ENCODE measurements around the gene C3orf85. TPM values are rescaled to one million over a fixed set of nuclear protein-coding genes. Genes with fewer than 3 reads are reported as not detected.

Gene C3orf85
- total and polyA plus RNA-seq, 10 of the 15 experiments (the other 5 are each of a cell fraction or from before 2014, with no cell fraction given), result not detected

GRCh38 chr3:109109574-109109973 is 26.9 kb upstream of the C3orf85 start:
- ChIA-PET SMC1A (ENCODE audit: uncharacterized antibody, unreplicated experiment) (no interaction called here), CTCF (no interaction called here), POLR2A (no interaction called here), RAD21 (ENCODE audit: unreplicated experiment) (no interaction called here)
- no peak for TF ChIP-seq EED (IDR thresholded peaks at IDR 0.05; ENCODE audit: low read depth)
- no TSS peak for BruUV-seq (replicated peaks)
- Histone ChIP-seq H3K36me3 (ENCODE audit: control insufficient read depth in 2 of 2, insufficient read depth in 2 of 2, low read length in 1 of 2) (no peaks in the 10 kb centered on the region), H3K9me3 (replicated peaks; ENCODE audit: control insufficient read depth, insufficient read depth, low read length) (no peaks in the 10 kb centered on the region), H3K4me2 (ENCODE audit: control insufficient read depth, insufficient read depth) (no peak overlapping the region), H3K4me1 (ENCODE audit: control insufficient read depth, insufficient read depth, low read length) (no peaks in the 10 kb centered on the region), H3K4me3 (no peak overlapping the region), H3K9ac (ENCODE audit: control insufficient read depth, insufficient read depth, low read length) (no peak overlapping the region), H3K79me2 (ENCODE audit: control insufficient read depth, insufficient read depth, low read length) (no peaks in the 10 kb centered on the region), H4K20me1 (ENCODE audit: control insufficient read depth, insufficient read depth) (no peaks in the 10 kb centered on the region), H3K27ac (ENCODE audit: control insufficient read depth, insufficient read depth) (no peak overlapping the region), H2AFZ (ENCODE audit: control insufficient read depth, low read depth, low read length) (no peak overlapping the region), H3K27me3 (replicated peaks in 1 of 2; ENCODE audit: control insufficient read depth in 2 of 2, insufficient read depth in 2 of 2, low read length in 1 of 2) (no peaks in the 10 kb centered on the region; a peak in 1 of 4 replicates)
- no peak for DNase-seq (ENCODE audit: low read depth, low spot score)
- in situ Hi-C loops (cut with MboI), result no loop called here
- 50% methylated on average over 4 of the region's 4 CpGs for WGBS (ENCODE audit: insufficient coverage, insufficient replicate concordance, low lambda C conversion rate, missing lambda C conversion rate)
- intact Hi-C loops (cut with micrococcal nuclease; ENCODE audit: unreplicated experiment), result no loop called here
- ATAC-seq, result no peak
- FAIRE-seq, result no peak

- SMC1A ChIA-PET (ENCODE audit: uncharacterized antibody, unreplicated experiment), result interaction anchor here (1.0 to 1.4 kb wide), 4 partner anchors 13 to 89 kb away, joined by 3 to 5 read pairs (median 3); no protein-coding TSS in a partner anchor
- H3K4me1 ChIP-seq (ENCODE audit: control insufficient read depth, insufficient read depth, low read length), result no peaks in the 10 kb centered on the region
- no peak overlapping the region for H2AFZ ChIP-seq (ENCODE audit: control insufficient read depth, low read depth, low read length)
- WGBS (ENCODE audit: insufficient coverage, insufficient replicate concordance, low lambda C conversion rate, missing lambda C conversion rate), result 8% methylated on average over 4 of the region's 4 CpGs
- FAIRE-seq, result no peak
- no peak for DNase-seq (ENCODE audit: low read depth, low spot score)
- H3K79me2 ChIP-seq (ENCODE audit: control insufficient read depth, insufficient read depth, low read length), result no peaks in the 10 kb centered on the region
- RAD21 ChIA-PET (ENCODE audit: unreplicated experiment), result no interaction called here
- H3K9me3 ChIP-seq (replicated peaks; ENCODE audit: control insufficient read depth, insufficient read depth, low read length), result no peaks in the 10 kb centered on the region
- no peak overlapping the region for H3K9ac ChIP-seq (ENCODE audit: control insufficient read depth, insufficient read depth, low read length)
- H4K20me1 ChIP-seq (ENCODE audit: control insufficient read depth, insufficient read depth), result no peaks in the 10 kb centered on the region
- POLR2A ChIA-PET, result no interaction called here
- H3K27me3 ChIP-seq (replicated peaks in 1 of 2; ENCODE audit: control insufficient read depth in 2 of 2, insufficient read depth in 2 of 2, low read length in 1 of 2), result no peaks in the 10 kb centered on the region; a peak in 1 of 4 replicates
- intact Hi-C loops (cut with micrococcal nuclease; ENCODE audit: unreplicated experiment), result no loop called here
- no peak overlapping the region for H3K4me3 ChIP-seq
- no peak overlapping the region for H3K4me2 ChIP-seq (ENCODE audit: control insufficient read depth, insufficient read depth)
- H3K36me3 ChIP-seq (ENCODE audit: control insufficient read depth in 2 of 2, insufficient read depth in 2 of 2, low read length in 1 of 2), result no peaks in the 10 kb centered on the region
- ATAC-seq, result no peak
- no peak overlapping the region for H3K27ac ChIP-seq (ENCODE audit: control insufficient read depth, insufficient read depth)
- CTCF ChIA-PET, result interaction anchor here (0.6 kb wide), 1 partner anchor 9 kb away, joined by 4 read pairs; no protein-coding TSS in a partner anchor
- in situ Hi-C loops (cut with MboI), result no loop called here
- no TSS peak for BruUV-seq (replicated peaks)
- TF ChIP-seq CREM (IDR thresholded peaks at IDR 0.05; ENCODE audit: low read depth) (no peak), EGR1 (IDR thresholded peaks at IDR 0.05; ENCODE audit: borderline replicate concordance in 1 of 2, low read depth in 2 of 2, low read length in 2 of 2) (no peak), CBX5 (IDR thresholded peaks at IDR 0.05; ENCODE audit: low read depth) (no peak), SIX5 (IDR thresholded peaks at IDR 0.05; ENCODE audit: low read depth, low read length, severe bottlenecking) (no peak), DPF2 (IDR thresholded peaks at IDR 0.05) (no peak), ZNF384 (IDR thresholded peaks at IDR 0.05; ENCODE audit: borderline replicate concordance, low read depth, low read length) (no peak), STAT3 (IDR thresholded peaks at IDR 0.05; ENCODE audit: low read depth, low read length) (no peak), IRF5 (IDR thresholded peaks at IDR 0.05; ENCODE audit: borderline replicate concordance) (no peak), TAF1 (IDR thresholded peaks at IDR 0.05; ENCODE audit: borderline replicate concordance, low read depth, low read length) (no peak), RBBP5 (conservative IDR thresholded peaks at IDR 0.05) (no peak), TBL1XR1 (IDR thresholded peaks at IDR 0.05; ENCODE audit: low read depth, low read length) (no peak), REST (IDR thresholded peaks at IDR 0.05; ENCODE audit: low read depth, low read length) (no peak)
Observed at GRCh38 chr3:109112946-109113760, 23.4 kb upstream of the C3orf85 start.
